GM21367 (cell line): ENCODE measurements around the gene USP5.

Source experiments
- ATAC-seq: cut with Tn5 transposase; IDR thresholded peaks from one replicate; pipeline ENCODE4 v1.9.1; 2021; ENCODE audit not compliant: unreplicated experiment

Gene USP5, protein sequence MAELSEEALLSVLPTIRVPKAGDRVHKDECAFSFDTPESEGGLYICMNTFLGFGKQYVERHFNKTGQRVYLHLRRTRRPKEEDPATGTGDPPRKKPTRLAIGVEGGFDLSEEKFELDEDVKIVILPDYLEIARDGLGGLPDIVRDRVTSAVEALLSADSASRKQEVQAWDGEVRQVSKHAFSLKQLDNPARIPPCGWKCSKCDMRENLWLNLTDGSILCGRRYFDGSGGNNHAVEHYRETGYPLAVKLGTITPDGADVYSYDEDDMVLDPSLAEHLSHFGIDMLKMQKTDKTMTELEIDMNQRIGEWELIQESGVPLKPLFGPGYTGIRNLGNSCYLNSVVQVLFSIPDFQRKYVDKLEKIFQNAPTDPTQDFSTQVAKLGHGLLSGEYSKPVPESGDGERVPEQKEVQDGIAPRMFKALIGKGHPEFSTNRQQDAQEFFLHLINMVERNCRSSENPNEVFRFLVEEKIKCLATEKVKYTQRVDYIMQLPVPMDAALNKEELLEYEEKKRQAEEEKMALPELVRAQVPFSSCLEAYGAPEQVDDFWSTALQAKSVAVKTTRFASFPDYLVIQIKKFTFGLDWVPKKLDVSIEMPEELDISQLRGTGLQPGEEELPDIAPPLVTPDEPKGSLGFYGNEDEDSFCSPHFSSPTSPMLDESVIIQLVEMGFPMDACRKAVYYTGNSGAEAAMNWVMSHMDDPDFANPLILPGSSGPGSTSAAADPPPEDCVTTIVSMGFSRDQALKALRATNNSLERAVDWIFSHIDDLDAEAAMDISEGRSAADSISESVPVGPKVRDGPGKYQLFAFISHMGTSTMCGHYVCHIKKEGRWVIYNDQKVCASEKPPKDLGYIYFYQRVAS

DNA sequence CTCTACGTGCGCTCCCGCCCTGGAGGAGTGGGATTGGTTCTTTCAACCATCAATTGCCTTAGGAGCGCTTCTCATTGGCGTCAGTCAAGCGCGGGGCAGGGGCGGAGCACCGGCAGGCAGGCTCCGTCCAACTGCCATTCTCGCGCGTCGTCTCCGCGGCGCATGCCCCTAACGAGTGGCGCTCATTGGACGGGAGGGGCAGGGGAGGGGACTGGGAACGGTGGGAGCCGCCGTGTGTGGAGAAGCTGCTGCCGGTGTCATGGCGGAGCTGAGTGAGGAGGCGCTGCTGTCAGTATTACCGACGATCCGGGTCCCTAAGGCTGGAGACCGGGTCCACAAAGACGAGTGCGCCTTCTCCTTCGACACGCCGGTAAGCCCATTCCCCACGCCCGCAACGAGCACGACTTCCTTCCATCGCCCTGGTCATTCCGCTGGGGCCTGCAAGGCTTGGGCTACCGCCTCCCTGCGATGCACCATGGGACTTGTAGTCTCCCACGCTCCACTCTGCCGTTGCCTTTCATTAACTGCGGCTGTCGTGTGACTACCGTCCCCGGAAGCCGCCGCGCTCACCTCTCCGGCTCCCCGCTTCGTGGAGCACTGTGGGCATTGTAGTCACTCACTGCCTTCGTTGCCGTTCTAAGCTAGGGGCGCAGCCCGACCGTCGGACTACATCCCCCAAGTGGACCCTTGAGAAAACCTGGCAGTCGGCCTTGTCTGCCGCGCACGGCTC, at the start of gene USP5:
TSS of gene USP5 (plus strand) at position 230 of the 730 bp plus-strand sequence. CDS start at position 260, 30 bp downstream.
- ATAC-seq, result peak; percentile 68

DNA sequence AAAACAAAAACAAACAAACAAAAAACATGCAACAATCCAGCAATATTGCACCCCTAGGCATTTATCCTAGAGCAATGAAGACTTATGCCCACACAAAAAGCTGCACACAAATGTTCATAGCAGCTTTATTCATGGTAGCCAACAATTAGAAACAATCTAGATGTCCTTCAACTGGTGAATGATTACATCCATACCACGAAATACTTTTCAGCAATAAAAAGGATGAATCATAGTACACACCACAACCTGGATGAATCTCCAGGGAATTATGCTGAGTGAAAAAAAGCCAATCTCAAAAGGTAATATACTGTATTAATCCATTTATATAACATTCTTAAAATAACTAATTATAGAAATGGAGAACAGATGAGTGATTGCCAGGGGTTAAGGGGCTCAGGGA, 44.8 kb upstream of the USP5 start:
- ATAC-seq, result no peak

DNA sequence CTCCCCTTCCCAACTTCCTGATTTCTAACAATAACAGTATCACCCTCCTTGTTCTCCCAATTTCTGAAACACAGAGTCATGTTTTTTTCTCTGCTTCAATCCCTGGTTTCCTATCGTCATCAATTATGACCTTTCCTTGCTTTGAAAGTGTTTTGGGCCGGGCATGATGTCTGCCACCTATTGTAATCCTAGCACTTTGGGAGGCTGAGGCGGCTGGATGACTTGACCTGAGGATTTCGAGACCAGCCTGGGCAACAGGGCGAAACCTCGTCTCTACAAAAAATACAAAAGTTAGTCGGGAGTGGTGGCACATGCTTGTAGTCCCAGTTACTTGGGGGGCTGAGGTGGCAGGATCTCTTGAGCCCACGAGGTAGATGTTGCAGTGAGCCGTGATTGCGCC, 42.9 kb upstream of the USP5 start:
- no peak for ATAC-seq

DNA sequence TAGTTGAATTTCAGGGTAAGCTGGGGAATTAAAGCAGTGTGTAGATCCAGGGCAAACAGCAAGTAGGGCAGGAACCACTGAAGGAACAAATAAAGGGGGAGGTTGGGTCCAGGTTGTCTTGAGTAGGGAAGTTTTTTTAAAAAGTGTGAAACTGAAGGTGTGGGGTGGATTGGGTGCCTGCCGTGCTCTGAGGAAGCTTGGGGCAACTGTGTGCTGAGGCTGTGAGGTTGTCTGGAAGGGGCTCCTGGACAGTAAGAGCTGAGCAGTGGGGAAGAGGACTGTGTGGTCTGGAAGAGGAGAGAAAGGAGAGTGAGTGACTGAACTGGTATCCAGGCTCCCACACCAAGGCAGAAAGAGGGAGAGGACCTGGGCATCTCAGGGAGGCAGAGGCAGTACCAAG, 41.2 kb upstream of the USP5 start:
- ATAC-seq, result no peak

DNA sequence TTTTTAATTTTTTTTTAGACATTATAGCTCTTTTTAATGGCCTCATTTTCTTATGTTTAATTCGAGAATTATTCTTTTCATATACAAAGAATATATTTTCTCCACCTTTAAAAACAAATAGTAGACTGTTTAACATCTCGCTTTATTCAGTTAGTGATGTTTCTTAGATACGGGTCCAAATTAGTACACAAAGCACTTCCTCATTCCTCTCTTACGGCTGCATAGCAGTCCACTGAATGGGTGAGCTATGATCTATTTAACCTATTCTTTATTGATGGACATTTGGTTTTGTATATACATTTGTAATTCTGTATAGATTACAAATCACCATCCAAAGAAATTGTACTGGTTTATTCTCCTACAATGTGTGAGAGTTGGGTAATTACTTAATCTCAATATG, 38.6 kb upstream of the USP5 start:
- ATAC-seq, result no peak

DNA sequence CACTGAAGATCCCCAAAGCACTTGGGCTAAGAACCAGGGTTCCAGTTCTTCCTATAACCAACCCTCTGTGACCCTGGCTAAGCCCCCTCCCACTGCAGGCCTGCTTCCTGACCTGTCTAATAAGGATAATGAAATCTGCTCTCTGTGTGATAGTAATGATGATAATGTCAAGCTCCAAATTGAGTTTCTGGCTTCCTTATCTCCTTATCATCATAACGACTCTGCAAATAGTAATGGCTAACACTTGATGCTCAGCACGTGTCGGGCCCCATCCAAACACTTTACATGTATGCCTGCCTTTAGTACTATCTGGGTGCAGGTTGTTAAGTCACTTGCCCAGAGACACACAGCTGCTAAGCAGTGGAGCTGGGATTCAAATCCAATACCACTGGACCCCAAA, 35.4 kb upstream of the USP5 start:
- no peak for ATAC-seq

DNA sequence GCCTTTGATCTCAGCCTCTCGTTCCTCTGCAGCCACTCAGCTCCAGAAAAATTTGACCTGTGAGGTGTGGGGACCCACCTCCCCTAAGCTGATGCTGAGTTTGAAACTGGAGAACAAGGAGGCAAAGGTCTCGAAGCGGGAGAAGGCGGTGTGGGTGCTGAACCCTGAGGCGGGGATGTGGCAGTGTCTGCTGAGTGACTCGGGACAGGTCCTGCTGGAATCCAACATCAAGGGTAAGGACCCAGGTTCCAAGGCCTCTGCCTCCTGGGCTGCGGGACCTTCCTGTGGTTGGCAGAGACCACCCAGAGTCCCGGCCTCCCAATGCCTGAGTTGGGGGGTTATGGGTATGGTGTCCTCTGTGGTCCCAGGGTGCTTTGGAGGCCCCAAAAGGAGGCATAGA, 34.9 kb upstream of the USP5 start:
- ATAC-seq, result no peak

DNA sequence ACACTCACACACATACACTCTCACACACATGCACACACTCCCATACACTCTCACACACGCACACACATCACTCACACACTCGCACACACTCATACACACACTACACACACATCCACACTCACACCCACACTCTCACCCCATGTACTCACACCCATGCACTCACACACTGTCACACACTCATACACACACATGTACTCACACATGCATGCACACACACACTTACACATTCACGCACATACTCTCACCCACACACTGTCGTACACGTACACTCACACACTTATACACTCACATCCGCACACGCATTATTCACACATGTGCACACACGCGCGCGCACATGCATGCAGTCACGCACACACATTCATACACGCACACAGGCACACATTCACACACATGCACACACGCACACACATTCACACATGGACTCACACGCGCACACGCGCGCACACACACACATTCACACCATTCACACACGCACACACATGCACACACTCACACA, 34.2 kb upstream of the USP5 start:
- no peak for ATAC-seq

DNA sequence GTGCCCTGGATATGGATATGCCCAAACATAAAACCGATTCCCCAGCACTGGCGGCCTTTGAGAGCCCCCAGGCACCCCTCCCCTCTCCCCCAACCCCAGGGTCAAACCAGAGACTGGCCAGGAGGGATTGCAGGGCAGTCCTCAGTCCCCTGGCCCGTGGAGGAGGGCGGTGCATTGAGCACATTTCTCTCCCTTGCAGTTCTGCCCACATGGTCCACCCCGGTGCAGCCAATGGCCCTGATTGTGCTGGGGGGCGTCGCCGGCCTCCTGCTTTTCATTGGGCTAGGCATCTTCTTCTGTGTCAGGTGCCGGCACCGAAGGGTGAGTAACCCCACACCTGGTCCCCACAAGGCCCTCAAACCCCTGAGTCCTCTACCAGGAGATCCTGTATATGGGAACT, 33.7 kb upstream of the USP5 start:
- ATAC-seq, result no peak

DNA sequence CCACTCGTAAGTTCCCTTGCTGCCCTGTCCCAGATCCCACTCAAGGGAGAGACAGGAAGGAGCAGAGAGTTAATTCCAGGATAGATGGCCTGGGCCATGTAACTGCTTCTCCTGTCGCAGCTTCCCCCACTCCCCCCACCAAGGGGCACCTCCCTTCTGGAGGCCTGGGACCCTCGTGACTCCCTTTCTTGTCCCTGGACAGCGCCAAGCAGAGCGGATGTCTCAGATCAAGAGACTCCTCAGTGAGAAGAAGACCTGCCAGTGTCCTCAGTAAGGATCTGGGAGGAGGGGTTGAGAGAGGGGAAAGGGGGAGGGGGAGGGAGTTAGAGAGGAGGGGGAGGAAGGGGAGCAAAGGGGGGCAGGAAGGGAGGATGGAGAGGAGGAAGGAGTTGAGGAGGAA, 33.3 kb upstream of the USP5 start:
- ATAC-seq, result no peak

DNA sequence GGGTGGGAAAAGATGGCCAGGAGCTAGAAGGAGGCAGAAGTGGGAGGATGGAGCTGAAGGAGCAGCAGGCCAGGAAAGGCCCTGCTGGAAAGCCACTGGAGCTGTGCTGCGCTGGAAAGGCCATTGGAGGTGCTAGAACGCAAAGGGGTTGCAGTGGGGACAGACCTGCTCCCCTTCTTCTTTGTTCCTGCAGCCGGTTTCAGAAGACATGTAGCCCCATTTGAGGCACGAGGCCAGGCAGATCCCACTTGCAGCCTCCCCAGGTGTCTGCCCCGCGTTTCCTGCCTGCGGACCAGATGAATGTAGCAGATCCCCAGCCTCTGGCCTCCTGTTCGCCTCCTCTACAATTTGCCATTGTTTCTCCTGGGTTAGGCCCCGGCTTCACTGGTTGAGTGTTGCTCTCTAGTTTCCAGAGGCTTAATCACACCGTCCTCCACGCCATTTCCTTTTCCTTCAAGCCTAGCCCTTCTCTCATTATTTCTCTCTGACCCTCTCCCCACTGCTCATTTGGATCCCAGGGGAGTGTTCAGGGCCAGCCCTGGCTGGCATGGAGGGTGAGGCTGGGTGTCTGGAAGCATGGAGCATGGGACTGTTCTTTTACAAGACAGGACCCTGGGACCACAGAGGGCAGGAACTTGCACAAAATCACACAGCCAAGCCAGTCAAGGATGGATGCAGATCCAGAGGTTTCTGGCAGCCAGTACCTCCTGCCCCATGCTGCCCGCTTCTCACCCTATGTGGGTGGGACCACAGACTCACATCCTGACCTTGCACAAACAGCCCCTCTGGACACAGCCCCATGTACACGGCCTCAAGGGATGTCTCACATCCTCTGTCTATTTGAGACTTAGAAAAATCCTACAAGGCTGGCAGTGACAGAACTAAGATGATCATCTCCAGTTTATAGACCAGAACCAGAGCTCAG, 32.6 kb upstream of the USP5 start:
- ATAC-seq, result no peak

DNA sequence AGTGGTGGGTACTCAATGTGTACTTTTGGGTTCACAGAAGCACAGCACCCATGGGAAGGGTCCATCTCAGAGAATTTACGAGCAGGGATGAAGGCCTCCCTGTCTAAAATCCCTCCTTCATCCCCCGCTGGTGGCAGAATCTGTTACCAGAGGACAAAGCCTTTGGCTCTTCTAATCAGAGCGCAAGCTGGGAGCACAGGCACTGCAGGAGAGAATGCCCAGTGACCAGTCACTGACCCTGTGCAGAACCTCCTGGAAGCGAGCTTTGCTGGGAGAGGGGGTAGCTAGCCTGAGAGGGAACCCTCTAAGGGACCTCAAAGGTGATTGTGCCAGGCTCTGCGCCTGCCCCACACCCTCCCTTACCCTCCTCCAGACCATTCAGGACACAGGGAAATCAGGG, 31.8 kb upstream of the USP5 start:
- no peak for ATAC-seq

DNA sequence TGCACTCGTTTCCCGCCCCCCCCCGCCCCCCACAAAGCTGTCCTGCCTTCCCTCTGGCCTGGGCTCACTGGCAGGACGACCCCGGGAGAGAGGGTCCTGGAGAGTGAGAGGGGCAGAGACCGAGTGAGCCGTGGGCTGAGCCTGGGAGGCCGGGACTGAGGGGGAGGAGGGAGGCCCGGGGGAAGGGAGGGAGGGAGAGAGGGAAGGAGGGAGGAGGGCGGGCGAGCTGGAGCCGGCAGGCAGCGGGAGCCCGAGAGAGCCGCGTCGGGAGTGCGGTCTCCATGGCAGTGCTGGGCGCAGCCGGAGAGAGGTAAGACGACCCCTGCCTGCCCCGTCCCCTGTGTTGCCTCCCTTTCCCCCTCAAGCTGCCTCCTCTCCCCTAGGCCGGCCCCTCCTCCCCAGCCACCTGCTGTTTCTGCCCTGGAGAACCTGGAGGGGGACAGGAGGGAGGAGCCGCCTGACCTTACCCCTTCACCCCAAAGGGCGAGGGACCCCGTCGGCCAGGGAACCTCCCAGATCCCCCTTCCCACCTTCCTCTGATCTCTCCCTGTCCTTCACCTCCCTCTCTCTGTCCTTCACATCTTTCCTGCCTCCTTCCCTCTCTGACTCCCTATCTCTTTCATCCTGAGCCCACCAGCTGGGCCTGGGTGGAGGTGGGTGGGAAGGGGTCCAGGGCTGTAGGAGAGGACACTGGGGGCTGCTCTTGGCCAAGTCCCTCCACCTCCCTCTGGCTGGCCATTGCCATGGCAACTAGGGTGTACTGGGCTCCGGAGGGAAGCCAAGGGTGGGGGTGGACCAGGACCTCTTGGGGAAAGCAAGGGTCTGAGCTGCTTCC, 30.1 kb upstream of the USP5 start, which contains the start of gene GPR162:
TSS of gene GPR162 (plus strand) at position 231 of the 835 bp plus-strand sequence. CDS start 2,078 bp downstream, outside the sequence.
- ATAC-seq, result no peak

DNA sequence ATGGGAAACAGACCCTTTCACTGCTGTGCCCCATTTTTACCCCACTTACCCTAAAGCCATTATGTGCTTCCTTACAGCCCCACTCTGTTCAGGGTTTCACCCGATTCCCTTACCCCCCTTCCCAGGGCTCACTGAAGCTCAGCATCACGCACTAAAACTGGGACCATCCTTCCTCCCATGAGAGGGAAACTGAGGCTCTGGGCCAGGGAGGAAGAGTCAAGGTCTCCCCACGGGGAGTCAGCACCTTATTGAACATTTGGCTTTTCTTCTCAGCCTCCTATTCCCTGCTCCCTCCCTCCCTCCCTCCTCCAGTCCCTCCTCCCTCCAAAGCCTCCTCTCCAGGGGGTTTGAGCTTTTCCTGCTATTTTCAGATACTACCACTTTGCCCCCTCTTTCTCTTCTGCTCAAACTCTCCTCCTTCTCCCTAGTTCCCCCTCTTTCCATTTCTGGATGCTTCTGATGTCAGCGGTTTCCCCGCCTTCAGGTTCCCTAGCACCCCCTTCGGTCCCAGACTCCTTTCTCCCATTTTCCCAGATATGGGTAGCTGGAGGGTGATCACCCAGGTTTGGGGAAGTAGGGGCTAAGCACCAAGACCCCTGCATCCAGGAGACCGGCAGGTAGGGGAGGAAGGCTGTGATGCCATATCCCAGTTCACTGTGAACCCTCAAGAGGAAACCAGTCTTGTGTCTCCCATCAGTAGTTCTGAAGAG, 29.4 kb upstream of the USP5 start:
- no peak for ATAC-seq

DNA sequence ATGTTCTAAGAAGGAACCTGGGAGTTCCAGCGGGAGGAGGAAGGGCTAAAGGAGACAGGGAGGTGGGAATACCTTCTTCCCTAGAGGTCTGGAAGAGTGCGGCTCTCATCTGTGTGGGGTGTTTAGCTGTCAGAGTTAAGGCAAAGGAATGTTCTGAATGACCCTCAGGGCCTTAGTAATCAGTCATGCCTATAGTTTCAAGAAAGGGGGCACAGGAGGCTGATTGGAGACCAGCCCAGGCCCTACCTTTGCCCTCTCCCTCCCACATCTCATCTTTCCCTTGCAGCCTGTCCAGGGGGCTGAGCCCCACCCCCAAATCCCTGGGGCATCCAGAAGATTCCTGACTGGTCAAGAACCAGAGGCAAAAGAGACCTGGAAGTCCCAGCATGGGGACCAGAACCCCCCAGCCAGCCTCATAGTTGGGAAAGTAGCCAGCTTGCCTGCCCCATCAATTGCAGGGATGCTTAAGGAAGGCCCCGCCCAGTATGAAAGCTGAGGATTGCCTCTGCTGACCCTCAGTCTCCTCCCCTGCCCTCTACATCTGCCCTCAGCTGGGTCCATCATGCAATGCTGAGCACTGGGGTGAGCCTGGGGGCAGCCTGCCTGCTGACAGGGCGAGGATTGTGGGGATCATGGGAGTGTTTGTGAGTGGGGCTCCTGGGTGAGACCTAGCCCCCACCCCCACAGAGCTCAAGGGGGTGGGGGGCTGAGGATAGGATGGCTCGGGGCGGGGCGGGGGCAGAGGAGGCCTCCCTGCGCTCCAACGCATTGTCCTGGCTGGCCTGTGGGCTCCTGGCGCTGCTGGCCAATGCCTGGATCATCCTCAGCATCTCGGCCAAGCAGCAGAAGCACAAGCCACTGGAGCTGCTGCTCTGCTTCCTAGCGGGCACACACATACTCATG, 28.5 kb upstream of the USP5 start:
- ATAC-seq, result no peak

DNA sequence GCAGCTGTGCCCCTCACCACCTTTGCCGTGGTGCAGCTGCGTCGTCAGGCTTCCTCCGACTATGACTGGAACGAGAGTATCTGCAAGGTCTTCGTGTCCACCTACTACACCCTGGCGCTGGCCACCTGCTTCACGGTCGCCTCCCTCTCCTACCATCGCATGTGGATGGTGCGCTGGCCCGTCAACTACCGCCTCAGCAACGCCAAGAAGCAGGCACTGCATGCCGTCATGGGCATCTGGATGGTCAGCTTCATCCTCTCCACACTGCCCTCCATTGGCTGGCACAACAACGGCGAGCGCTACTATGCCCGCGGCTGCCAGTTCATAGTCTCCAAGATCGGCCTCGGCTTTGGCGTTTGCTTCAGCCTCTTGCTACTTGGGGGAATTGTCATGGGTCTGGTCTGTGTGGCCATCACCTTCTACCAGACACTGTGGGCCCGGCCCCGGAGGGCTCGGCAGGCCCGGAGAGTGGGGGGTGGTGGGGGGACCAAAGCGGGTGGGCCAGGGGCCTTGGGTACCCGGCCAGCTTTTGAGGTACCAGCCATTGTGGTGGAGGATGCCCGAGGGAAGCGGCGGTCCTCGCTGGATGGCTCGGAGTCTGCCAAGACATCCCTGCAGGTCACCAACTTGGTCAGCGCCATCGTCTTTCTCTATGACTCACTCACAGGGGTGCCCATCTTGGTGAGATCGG, 27.7 kb upstream of the USP5 start:
- ATAC-seq, result no peak

DNA sequence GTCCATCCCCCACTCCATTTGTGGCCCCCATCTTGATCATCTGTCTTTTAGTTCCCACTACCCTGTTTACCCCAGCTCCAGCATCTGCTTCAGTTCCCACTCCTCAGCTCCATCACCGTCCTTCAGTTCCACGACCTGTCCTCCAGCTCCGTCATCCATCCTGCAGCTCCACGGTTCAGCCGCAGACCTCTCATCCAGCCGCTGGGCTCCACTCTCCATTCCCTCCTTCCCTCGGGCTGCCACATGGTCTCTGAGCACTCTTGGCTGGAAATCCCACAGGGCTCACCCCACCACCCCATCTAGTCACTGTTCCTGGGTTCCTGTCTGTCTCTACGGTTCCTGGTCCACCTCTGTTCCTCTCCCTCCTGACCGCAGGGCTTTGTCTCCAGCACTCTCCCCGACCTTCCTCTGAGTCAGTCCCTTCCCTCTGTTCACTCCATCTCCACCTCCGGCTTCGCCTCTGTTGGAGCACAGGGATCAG, 27.0 kb upstream of the USP5 start:
- no peak for ATAC-seq
